Hepatocyte (in vitro differentiated cells): ENCODE measurements around the gene SMS. TPM values are rescaled to one million over a fixed set of nuclear protein-coding genes. Genes with fewer than 3 reads are reported as not detected.
A peak's percentile ranks its signal among the peaks of the same experiment; 100 is the strongest.

Experiments
- DNase-seq: peaks from one replicate; pipeline ENCODE4 v3.0.0-alpha.2; 2016; ENCODE audit warnings: low spot score
- H2AFZ ChIP-seq: fragments of 200-600 bp; sonication (generic); 2 replicates; pipeline ENCODE4 v1.6.0; 2016; ENCODE audit warnings: antibody characterized with exemption, mild to moderate bottlenecking
- H3K27ac ChIP-seq: fragments of 200-600 bp; sonication (generic); 2 replicates; pipeline ENCODE4 v1.5.1; 2016; ENCODE audit warnings: mild to moderate bottlenecking
- H3K27me3 ChIP-seq: fragments of 200-600 bp; sonication (generic); 2 replicates; pipeline ENCODE4 v1.6.1; 2016
- H3K36me3 ChIP-seq: fragments of 200-600 bp; sonication (generic); replicated peaks from 2 replicates; pipeline ENCODE4 v1.5.1; 2016; ENCODE audit warnings: low read depth; ENCODE audit not compliant: insufficient read depth
- H3K4me1 ChIP-seq: fragments of 200-600 bp; sonication (generic); 2 replicates; pipeline ENCODE4 v1.5.1; 2016; ENCODE audit warnings: mild to moderate bottlenecking, moderate library complexity; ENCODE audit not compliant: insufficient read depth
- H3K4me2 ChIP-seq: fragments of 200-600 bp; sonication (generic); 2 replicates; pipeline ENCODE4 v1.6.0; 2016
- H3K4me3 ChIP-seq: fragments of 200-600 bp; sonication (generic); 2 replicates; pipeline ENCODE4 v1.5.1; 2016; ENCODE audit warnings: mild to moderate bottlenecking
- H3K79me2 ChIP-seq: fragments of 200-600 bp; sonication (generic); 2 replicates; pipeline ENCODE4 v1.6.0; 2017; ENCODE audit warnings: mild to moderate bottlenecking
- H3K9me2 ChIP-seq: fragments of 200-600 bp; sonication (generic); replicated peaks from 2 replicates; pipeline ENCODE4 v1.6.0; 2017; ENCODE audit warnings: mild to moderate bottlenecking; ENCODE audit not compliant: insufficient read depth
- H3K9me3 ChIP-seq: fragments of 200-600 bp; sonication (generic); 2 replicates; pipeline ENCODE4 v1.5.1; 2016; ENCODE audit warnings: low read depth, mild to moderate bottlenecking
- H4K20me1 ChIP-seq: fragments of 200-600 bp; sonication (generic); 2 replicates; pipeline ENCODE4 v1.6.0; 2016; ENCODE audit warnings: mild to moderate bottlenecking; ENCODE audit not compliant: insufficient read depth, poor library complexity, severe bottlenecking
- EZH2 ChIP-seq: fragments of 200-600 bp; sonication (generic); IDR thresholded peaks from 2 replicates; pipeline ENCODE4 v1.6.1; 2016; ENCODE audit warnings: antibody characterized with exemption, mild to moderate bottlenecking, borderline replicate concordance
- EZH2phosphoT487 ChIP-seq: fragments of 200-600 bp; sonication (generic); IDR thresholded peaks from one replicate; pipeline ENCODE4 v1.6.1; 2018; ENCODE audit warnings: antibody characterized with exemption, mild to moderate bottlenecking, low read depth, moderate library complexity; ENCODE audit not compliant: unreplicated experiment, severe bottlenecking
- WGBS: methylation state at CpG from one replicate; pipeline ENCODE4 v1.1.6; 2016; ENCODE audit warnings: low lambda C conversion rate; ENCODE audit errors: missing lambda C conversion rate; 5-methylcytosine and 5-hydroxymethylcytosine counted together
- polyA plus RNA-seq: library from polyadenylated mRNA; unstranded; fragments of >200 nt; fragmentation: Nextera tagmentation; extraction: Ambion mirVana; gene quantifications from 2 replicates; pipeline ENCODE4 v1.2.1, GENCODE V29; 2016
- total RNA-seq: library from RNA; depleted of rRNA; stranded (reverse); fragments of >200 nt; gene quantifications from 2 replicates; pipeline ENCODE4 v1.2.3, GENCODE V29; 2014
- TF ChIP-seq, protein P1 (sequence below): fragments of 200-600 bp; sonication (generic); IDR thresholded peaks from 2 replicates; pipeline ENCODE4 v1.5.1; 2016; ENCODE audit warnings: antibody characterized with exemption, mild to moderate bottlenecking; ENCODE audit not compliant: poor library complexity

SMS gene
- total and polyA plus RNA-seq, 2 experiments from 2014 or later, result 70.1 to 80.9 TPM

DNA sequence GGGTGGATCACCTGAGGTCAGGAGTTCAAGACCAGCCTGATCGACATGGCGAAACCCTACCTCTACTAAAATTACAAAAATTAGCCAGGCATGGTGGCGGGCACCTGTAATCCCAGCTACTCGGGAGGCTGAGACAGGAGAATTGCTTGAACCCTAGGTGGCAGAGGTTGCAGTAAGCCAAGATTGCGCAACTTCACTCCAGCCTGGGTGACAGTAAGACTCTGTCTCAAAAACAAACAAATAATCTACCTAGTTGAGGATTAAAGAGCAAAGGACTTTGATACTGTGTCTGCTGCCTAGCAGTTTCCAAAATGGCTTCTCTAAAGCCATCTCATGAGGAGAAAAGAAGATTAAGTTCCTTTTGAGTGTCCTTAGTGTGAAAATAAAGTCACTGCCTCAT, 37.8 kb downstream of the SMS start:
- H3K4me3 ChIP-seq, result no peak overlapping the region
- H3K9me2 ChIP-seq, result no peaks in the 10 kb centered on the region
- H3K36me3 ChIP-seq, result no peaks in the 10 kb centered on the region
- no peaks in the 10 kb centered on the region for H3K79me2 ChIP-seq
- H3K9me3 ChIP-seq, result no peaks in the 10 kb centered on the region
- H3K27ac ChIP-seq, result no peak overlapping the region
- H3K27me3 ChIP-seq, result no peaks in the 10 kb centered on the region
- no peak overlapping the region for H3K4me2 ChIP-seq
- peaks cover 6% of the 10 kb centered on the region for H3K4me1 ChIP-seq
- no peak for DNase-seq
- H2AFZ ChIP-seq, result no peak overlapping the region
- no peaks in the 10 kb centered on the region for H4K20me1 ChIP-seq
- 90% methylated on average over 5 of the region's 5 CpGs for WGBS
- TF ChIP-seq EZH2, result no peak
- TF ChIP-seq, protein P1, sequence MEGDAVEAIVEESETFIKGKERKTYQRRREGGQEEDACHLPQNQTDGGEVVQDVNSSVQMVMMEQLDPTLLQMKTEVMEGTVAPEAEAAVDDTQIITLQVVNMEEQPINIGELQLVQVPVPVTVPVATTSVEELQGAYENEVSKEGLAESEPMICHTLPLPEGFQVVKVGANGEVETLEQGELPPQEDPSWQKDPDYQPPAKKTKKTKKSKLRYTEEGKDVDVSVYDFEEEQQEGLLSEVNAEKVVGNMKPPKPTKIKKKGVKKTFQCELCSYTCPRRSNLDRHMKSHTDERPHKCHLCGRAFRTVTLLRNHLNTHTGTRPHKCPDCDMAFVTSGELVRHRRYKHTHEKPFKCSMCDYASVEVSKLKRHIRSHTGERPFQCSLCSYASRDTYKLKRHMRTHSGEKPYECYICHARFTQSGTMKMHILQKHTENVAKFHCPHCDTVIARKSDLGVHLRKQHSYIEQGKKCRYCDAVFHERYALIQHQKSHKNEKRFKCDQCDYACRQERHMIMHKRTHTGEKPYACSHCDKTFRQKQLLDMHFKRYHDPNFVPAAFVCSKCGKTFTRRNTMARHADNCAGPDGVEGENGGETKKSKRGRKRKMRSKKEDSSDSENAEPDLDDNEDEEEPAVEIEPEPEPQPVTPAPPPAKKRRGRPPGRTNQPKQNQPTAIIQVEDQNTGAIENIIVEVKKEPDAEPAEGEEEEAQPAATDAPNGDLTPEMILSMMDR, result no peak
- TF ChIP-seq EZH2phosphoT487, result no peak

- no peak overlapping the region for H3K27ac ChIP-seq
- no peaks in the 10 kb centered on the region for H3K36me3 ChIP-seq
- TF ChIP-seq EZH2phosphoT487 (no peak), EZH2 (no peak)
- TF ChIP-seq, protein P1, result no peak
- H3K4me2 ChIP-seq, result no peak overlapping the region
- no peak for DNase-seq
- no peaks in the 10 kb centered on the region for H4K20me1 ChIP-seq
- H2AFZ ChIP-seq, result no peak overlapping the region
- no peaks in the 10 kb centered on the region for H3K4me1 ChIP-seq
- H3K27me3 ChIP-seq, result no peaks in the 10 kb centered on the region
- no peak overlapping the region for H3K4me3 ChIP-seq
- no peaks in the 10 kb centered on the region for H3K9me3 ChIP-seq
- H3K79me2 ChIP-seq, result no peaks in the 10 kb centered on the region
- no peaks in the 10 kb centered on the region for H3K9me2 ChIP-seq
- WGBS, result 81% methylated on average over 6 of the region's 6 CpGs
These were observed 41.8 kb downstream of the SMS start for GRCh38 chrX:21982311-21982710.

GRCh38 chrX:21985332-21985777, 44.8 kb downstream of the SMS start:
- TF ChIP-seq, protein P1, result peak; percentile 97
- TF ChIP-seq EZH2phosphoT487 (no peak), EZH2 (no peak)
- H3K4me3 ChIP-seq, result no peak overlapping the region
- H2AFZ ChIP-seq, result no peak overlapping the region
- 34% methylated on average over 3 of the region's 3 CpGs for WGBS
- no peaks in the 10 kb centered on the region for H3K27me3 ChIP-seq
- H3K9me2 ChIP-seq, result no peaks in the 10 kb centered on the region
- H3K79me2 ChIP-seq, result no peaks in the 10 kb centered on the region
- peak; percentile 78 for DNase-seq
- H3K4me1 ChIP-seq, result no peaks in the 10 kb centered on the region
- H4K20me1 ChIP-seq, result no peaks in the 10 kb centered on the region
- H3K9me3 ChIP-seq, result no peaks in the 10 kb centered on the region
- no peak overlapping the region for H3K4me2 ChIP-seq
- H3K27ac ChIP-seq, result no peak overlapping the region
- no peaks in the 10 kb centered on the region for H3K36me3 ChIP-seq

DNA sequence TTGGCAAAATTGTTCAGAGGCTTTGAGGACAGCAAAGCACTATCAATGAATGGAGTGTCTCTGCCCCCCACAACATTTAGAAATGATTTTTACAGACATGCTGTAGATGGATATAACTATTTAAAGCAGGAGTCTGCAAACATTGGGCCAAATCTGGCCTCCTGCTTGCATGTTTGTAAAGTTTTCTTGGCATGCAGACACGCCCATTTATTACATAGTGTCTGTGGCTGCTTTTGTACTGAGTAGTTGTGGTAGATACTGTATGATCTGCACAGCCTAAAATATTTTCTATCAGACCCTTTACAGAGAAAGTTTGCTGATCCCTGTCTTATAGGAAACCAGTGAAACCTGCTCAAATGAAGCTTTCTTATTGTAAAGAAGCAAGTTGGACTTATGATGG, 46.1 kb downstream of the SMS start:
- H3K4me1 ChIP-seq, result no peaks in the 10 kb centered on the region

More for the DNA sequence above, 46.1 kb downstream of the SMS start:
- H4K20me1 ChIP-seq, result no peaks in the 10 kb centered on the region
- DNase-seq, result no peak
- no peaks in the 10 kb centered on the region for H3K36me3 ChIP-seq
- H3K27ac ChIP-seq, result no peak overlapping the region
- no peaks in the 10 kb centered on the region for H3K27me3 ChIP-seq
- no peaks in the 10 kb centered on the region for H3K9me2 ChIP-seq
- H3K79me2 ChIP-seq, result no peaks in the 10 kb centered on the region
- 60% methylated on average over 1 of the region's 1 CpG for WGBS
- H3K9me3 ChIP-seq, result no peaks in the 10 kb centered on the region
- no peak overlapping the region for H2AFZ ChIP-seq
- H3K4me2 ChIP-seq, result no peak overlapping the region
- no peak overlapping the region for H3K4me3 ChIP-seq
- TF ChIP-seq EZH2 (no peak), EZH2phosphoT487 (no peak)
- TF ChIP-seq, protein P1, result no peak
